Activated CD4-positive, alpha-beta memory T cell treated with anti-CD3 and anti-CD28 coated beads for 36 hours (primary cell): ENCODE results near the gene NFIC. TPM values are rescaled to one million over a fixed set of nuclear protein-coding genes. Genes with fewer than 3 reads are reported as not detected.
"Not testable (repeated sequence)": the region's sequence is repeated elsewhere in the genome, so short reads cannot be mapped to it uniquely, and the experiment has no call there.

ENCODE experiments used
- CTCF ChIA-PET: fragments of 350-600 bp; sonication (Branson Sonifier 250); formaldehyde crosslinking; loops from one replicate; lab custom pipeline; 2021; ENCODE audit warnings: antibody characterized with exemption, inconsistent platforms; lab: Charles Lee
- POLR2A ChIA-PET: fragments of 350-600 bp; sonication (Branson Sonifier 250); formaldehyde crosslinking; loops from one replicate; lab custom pipeline; 2021; ENCODE audit warnings: antibody characterized with exemption; lab: Charles Lee
- DNase-seq: peaks from one replicate; pipeline ENCODE4 v3.0.0-alpha.2; 2020
- H3K27ac Mint-ChIP-seq: one replicate; pipeline ENCODE4 v1.8.0; 2021; ENCODE audit warnings: mixed read lengths
- H3K27me3 Mint-ChIP-seq: one replicate; pipeline ENCODE4 v1.8.0; 2021; ENCODE audit warnings: mixed read lengths
- H3K36me3 Mint-ChIP-seq: one replicate; pipeline ENCODE4 v1.8.0; 2021; ENCODE audit warnings: mixed read lengths
- H3K4me1 Mint-ChIP-seq: one replicate; pipeline ENCODE4 v1.8.0; 2021; ENCODE audit warnings: low read depth, mixed read lengths
- H3K4me3 Mint-ChIP-seq: one replicate; pipeline ENCODE4 v1.8.0; 2021; ENCODE audit warnings: mild to moderate bottlenecking, mixed read lengths
- H3K9me3 Mint-ChIP-seq: one replicate; pipeline ENCODE4 v1.8.0; 2021; ENCODE audit warnings: mixed read lengths
- intact Hi-C: fragments of 100-400 bp; cut with micrococcal nuclease; formaldehyde crosslinking; loops from one replicate; pipeline ENCODE4 v1.15.1; 2023
- total RNA-seq, 2 experiments: library from RNA; stranded (reverse); gene quantifications; one replicate each; pipeline ENCODE4 v1.2.3, GENCODE V29; 2021

The NFIC gene
- total RNA-seq, 2 experiments from 2014 or later, result 19.7 to 19.9 TPM

DNA sequence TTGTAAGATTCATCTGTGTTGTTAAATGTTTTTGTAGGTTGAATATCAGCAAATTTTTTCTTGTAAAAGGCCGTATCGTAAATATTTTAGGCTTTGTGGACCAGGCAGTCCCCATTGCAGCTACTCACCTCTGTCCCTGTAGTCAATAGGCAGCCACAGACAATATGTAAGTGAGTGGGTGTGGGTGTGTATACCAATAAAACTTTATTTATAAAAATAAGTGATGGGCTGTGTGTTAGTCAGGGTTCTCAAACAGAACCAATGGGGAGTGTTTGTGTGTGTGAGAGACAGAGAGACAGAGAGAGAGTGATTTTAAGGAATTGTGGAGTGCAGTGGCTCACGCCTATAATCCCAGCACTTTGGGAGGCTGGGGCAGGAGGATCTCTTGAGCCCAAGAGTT, 37.6 kb upstream of the NFIC start:
- Mint-ChIP-seq H3K9me3 (no peaks in the 10 kb centered on the region), H3K4me1 (peaks cover 2% of the 10 kb centered on the region), H3K27me3 (peaks cover 3% of the 10 kb centered on the region), H3K36me3 (no peaks in the 10 kb centered on the region), H3K4me3 (no peak overlapping the region), H3K27ac (no peak overlapping the region)
- ChIA-PET POLR2A (no interaction called here), CTCF (interaction anchor here (1.4 to 6.8 kb wide), 4 partner anchors 100 to 158 kb away, joined by 4 to 88 read pairs (median 22); no protein-coding TSS in a partner anchor)
- DNase-seq, result no peak
- intact Hi-C loops, result loop anchor here (5.0 kb wide), 1 partner anchor 159 kb away; no protein-coding TSS in a partner anchor

DNA sequence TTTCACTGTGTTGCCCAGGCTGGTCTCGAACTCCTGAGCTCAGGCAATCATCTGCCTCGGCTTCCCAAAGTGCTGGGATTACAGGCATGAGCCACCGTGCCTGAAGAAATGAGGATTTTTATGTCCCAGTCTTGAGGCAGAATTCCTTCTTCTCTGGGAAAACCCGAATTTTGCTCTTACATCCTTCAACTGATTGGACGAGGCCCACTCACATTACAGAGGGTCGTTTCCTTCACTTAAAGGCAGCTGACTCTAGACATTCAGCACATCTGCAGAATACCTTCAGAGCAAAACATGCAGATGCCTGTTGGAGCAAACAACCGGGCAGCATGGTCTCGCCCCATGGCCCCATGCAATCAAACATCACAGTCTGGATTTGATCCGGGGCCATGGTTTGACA, 36.3 kb upstream of the NFIC start:
- POLR2A ChIA-PET, result no interaction called here
- CTCF ChIA-PET, result interaction anchor here (0.8 to 6.8 kb wide), 4 partner anchors 99 to 154 kb away, joined by 3 to 88 read pairs (median 8); no protein-coding TSS in a partner anchor
- H3K9me3 Mint-ChIP-seq, result no peaks in the 10 kb centered on the region
- no peak overlapping the region for H3K4me3 Mint-ChIP-seq
- intact Hi-C loops, result no loop called here
- H3K27me3 Mint-ChIP-seq, result peaks cover 3% of the 10 kb centered on the region
- H3K36me3 Mint-ChIP-seq, result no peaks in the 10 kb centered on the region
- no peak overlapping the region for H3K27ac Mint-ChIP-seq
- peaks cover 2% of the 10 kb centered on the region for H3K4me1 Mint-ChIP-seq
- no peak for DNase-seq

DNA sequence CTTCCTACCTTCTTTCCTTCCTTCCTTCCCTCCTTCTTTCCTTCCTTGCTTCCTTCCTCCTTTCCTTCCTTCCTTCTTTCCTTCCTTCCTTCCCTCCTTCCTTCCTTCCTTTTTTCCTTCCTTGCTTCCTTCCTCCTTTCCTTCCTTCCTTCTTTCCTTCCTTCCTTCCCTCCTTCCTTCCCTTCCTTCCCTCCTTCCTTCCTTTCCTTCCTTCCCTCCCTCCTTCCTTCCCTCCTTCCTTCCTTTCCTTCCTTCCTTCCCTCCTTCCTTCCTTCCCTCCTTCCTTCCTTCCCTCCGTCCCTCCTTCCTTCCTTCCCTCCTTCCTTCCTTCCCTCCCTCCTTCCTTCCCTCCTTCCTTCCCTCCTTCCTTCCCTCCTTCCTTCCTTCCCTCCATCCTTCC, 34.2 kb upstream of the NFIC start:
- H3K4me1 Mint-ChIP-seq, H3K4me3 Mint-ChIP-seq, H3K27me3 Mint-ChIP-seq, H3K9me3 Mint-ChIP-seq, CTCF ChIA-PET, intact Hi-C loops, POLR2A ChIA-PET, H3K27ac Mint-ChIP-seq, H3K36me3 Mint-ChIP-seq, DNase-seq: not testable (repeated sequence)

DNA sequence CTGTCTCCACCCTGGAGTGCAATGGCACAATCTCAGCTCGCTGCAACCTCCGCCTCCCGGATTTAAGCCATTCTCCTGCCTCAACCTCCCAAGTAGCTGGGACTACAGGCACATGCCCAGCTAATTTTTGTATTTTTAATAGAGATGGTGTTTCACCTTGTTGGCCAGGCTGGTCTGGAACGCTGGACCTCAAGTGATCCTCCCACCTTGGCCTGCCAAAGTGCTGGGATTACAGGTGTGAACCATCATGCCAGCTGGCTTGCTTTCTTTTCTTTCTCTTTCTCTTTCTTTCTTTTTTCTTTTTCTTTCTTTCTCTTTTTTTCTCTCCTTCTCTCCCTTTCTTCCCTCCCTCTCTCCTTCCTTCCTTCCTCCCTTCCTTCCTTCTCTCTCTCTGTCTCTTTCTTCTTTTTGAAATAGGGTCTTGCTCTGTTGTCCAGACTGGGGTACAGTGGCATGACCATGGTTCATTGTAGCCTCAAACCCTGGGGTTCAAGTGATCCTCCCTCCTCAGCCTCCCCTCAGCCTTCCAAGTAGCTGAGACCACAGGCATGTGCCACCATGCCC, 33.3 kb upstream of the NFIC start:
- intact Hi-C loops, result no loop called here
- CTCF ChIA-PET, result interaction anchor here (0.6 kb wide), 1 partner anchor 31 kb away, joined by 3 read pairs; no protein-coding TSS in a partner anchor
- Mint-ChIP-seq H3K36me3 (no peaks in the 10 kb centered on the region), H3K9me3 (no peaks in the 10 kb centered on the region), H3K4me1 (no peaks in the 10 kb centered on the region), H3K27me3 (peaks cover 2% of the 10 kb centered on the region), H3K4me3 (no peak overlapping the region), H3K27ac (no peak overlapping the region)
- POLR2A ChIA-PET, result no interaction called here
- DNase-seq, result no peak

DNA sequence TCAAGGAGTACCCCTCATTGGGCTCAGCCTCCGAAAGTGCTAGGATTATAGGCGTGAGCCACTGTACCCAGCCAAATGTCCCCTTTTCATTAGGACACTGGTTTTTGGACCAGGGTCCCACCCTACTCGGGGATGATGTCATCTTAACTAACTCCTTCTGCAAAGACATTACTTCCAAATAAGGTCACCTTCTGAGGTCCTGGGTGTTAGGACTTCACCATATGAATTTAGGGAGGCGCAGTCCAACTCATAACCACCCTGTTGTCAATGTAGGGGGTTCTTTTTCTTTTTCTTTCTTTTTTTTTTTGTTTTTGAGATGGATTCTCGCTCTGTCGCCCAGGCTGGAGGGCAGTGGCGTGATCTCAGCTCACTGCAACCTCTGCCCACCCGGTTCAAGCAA, 32.7 kb upstream of the NFIC start:
- H3K27ac Mint-ChIP-seq, result no peak overlapping the region
- ChIA-PET POLR2A (no interaction called here), CTCF (interaction anchor here (0.8 to 1.2 kb wide), 2 partner anchors 139 to 152 kb away, joined by 3 read pairs; no protein-coding TSS in a partner anchor)
- peaks cover 4% of the 10 kb centered on the region for H3K4me1 Mint-ChIP-seq
- no peaks in the 10 kb centered on the region for H3K9me3 Mint-ChIP-seq
- no peak overlapping the region for H3K4me3 Mint-ChIP-seq
- H3K36me3 Mint-ChIP-seq, result no peaks in the 10 kb centered on the region
- H3K27me3 Mint-ChIP-seq, result no peaks in the 10 kb centered on the region
- intact Hi-C loops, result no loop called here
- no peak for DNase-seq

DNA sequence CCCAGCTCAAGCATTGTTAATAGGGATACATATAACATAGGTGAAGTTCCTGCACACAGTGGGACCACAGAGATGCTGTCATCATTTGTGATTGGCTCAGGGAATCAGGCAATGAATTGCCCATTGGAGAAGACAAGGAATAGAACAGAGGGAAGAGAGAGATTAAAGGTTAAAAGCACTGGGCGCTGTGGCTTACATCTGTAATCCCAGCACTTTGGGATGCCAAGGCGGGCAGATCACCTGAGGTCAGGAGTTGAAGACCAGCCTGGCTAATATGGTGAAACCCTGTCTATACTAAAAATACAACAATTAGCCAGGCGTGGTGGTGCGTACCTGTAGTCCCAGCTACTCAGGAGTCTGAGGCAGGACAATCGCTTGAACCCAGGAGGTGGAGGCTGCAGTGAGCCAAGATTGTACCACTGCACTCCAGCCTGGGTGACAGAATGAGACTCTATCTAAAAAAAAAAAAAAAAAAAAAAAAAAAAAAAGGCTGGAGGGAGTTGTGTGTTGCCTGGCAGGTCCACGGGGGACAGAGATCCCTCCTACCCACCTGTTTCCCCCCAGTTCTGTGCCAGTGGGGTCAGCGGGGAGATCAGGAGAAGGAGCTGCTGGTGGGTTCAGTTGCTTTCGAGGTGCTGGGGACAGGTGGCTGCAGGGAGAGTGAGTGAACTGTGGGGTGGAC, 31.5 kb upstream of the NFIC start:
- intact Hi-C loops, H3K4me1 Mint-ChIP-seq, H3K36me3 Mint-ChIP-seq, H3K4me3 Mint-ChIP-seq, H3K9me3 Mint-ChIP-seq, POLR2A ChIA-PET, DNase-seq, H3K27me3 Mint-ChIP-seq, H3K27ac Mint-ChIP-seq: not testable (repeated sequence)
- CTCF ChIA-PET, result interaction anchor here (0.8 to 1.2 kb wide), 2 partner anchors 138 to 150 kb away, joined by 3 read pairs; no protein-coding TSS in a partner anchor

DNA sequence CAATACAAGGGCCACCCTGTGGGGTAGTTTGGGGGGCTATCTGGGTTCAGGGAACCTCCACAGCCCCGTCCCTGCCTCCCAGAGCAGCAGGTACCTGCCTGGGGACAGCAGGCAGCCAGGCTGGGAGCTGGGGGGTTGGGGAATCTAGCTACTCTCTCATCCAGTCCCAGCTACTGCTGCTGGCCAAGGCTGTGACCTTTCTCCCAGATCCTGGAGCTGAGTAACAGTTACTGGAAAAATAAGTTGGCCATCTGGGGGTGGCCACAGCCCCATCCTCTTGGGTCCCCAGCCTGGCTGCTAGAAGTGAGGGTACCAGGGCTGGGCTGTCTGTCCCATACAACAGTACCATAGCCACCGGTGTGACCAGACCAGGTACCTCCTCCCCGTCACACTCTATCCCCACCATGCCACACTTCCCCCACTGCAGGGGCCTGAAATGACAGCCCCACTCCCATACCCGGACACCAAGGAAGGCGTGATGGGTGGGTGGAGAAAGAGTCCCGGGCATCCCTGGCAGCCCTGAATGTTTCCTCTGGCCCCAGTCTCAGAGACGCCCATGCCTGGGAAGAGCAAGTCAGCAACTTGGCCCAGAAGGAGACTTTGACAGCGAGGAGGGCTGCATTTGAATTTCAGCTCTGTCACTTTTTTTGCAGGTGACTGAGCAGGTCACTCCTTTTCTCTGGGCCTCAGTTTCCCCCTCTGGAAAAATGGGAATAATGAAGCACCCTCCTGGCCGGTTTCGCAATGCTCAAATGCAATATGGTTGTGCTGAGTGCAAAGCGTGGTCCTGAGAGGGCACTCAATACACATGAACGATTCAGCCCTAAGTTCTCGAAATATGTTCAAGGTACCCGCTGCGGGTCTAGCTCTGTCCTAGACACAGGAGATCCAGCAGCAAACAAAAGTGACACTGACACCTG, 30.7 kb upstream of the NFIC start:
- Mint-ChIP-seq H3K4me1 (peaks cover 7% of the 10 kb centered on the region), H3K4me3 (no peak overlapping the region), H3K27ac (no peak overlapping the region), H3K27me3 (no peaks in the 10 kb centered on the region), H3K36me3 (no peaks in the 10 kb centered on the region), H3K9me3 (no peaks in the 10 kb centered on the region)
- CTCF ChIA-PET, result no interaction called here
- DNase-seq, result no peak
- intact Hi-C loops, result no loop called here
- POLR2A ChIA-PET, result no interaction called here

DNA sequence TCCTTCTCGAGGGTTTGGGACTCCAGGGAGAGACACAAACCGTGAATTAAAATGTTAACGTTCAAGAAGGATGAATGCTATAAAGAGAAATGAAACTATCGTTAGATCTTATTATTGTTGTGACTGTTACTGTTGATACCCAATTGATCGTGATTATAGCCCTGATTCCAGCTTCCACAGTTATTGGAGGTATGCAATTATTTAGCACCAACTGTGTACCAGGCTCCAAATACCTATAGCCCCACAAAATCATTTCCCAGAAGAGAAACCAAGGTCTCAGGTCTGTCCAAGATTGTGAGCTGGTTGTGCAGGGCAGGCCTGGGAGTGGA, 30.1 kb upstream of the NFIC start:
- POLR2A ChIA-PET, result no interaction called here
- CTCF ChIA-PET, result no interaction called here
- Mint-ChIP-seq H3K27ac (no peak overlapping the region), H3K36me3 (no peaks in the 10 kb centered on the region), H3K4me1 (peaks cover 7% of the 10 kb centered on the region), H3K9me3 (no peaks in the 10 kb centered on the region), H3K4me3 (no peak overlapping the region), H3K27me3 (no peaks in the 10 kb centered on the region)
- intact Hi-C loops, result no loop called here
- no peak for DNase-seq

DNA sequence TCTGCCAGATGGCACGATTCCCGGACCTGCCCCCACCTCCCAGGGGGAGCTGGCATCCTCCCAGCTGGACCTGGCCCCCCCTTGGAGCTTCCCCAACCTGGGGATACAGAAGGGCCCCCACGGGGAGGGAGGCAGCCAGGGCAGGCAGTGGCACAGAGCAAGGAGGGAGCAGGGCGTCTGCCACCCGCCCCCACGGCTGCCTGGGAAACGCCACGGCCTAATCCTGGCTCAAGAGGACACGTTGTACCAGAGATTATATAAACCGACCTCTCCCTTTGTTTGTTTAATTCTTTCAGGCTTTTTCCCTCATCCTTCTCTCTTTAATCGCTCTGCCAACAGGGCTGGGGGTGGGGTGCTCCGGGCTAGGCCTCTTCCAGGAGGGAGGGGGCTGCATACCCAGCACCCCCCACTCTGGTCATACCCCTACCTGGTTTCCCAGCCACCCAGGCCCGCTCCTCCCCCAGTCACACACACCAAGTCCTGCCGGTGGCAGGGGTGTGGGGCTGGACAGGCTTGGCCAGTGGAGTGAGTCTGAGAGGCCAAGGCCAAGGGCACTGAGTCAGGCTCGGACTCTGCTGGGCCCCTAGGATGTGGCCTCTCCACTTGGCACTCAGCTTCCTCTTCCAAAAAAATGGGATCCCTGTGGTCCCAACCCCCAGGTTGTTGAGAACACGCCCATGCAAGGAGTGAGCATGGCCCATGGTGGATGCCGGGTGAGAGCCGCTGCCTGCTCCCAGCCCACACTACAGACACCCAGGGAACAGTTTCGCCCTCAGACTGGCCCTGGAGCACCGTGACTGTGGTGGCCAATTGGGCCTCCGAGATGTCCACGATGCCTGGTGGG, 29.5 kb upstream of the NFIC start:
- Mint-ChIP-seq H3K36me3 (no peaks in the 10 kb centered on the region), H3K4me1 (peaks cover 7% of the 10 kb centered on the region), H3K9me3 (no peaks in the 10 kb centered on the region), H3K27me3 (no peaks in the 10 kb centered on the region), H3K4me3 (no peak overlapping the region), H3K27ac (no peak overlapping the region)
- no peak for DNase-seq
- ChIA-PET CTCF (no interaction called here), POLR2A (no interaction called here)
- intact Hi-C loops, result no loop called here

DNA sequence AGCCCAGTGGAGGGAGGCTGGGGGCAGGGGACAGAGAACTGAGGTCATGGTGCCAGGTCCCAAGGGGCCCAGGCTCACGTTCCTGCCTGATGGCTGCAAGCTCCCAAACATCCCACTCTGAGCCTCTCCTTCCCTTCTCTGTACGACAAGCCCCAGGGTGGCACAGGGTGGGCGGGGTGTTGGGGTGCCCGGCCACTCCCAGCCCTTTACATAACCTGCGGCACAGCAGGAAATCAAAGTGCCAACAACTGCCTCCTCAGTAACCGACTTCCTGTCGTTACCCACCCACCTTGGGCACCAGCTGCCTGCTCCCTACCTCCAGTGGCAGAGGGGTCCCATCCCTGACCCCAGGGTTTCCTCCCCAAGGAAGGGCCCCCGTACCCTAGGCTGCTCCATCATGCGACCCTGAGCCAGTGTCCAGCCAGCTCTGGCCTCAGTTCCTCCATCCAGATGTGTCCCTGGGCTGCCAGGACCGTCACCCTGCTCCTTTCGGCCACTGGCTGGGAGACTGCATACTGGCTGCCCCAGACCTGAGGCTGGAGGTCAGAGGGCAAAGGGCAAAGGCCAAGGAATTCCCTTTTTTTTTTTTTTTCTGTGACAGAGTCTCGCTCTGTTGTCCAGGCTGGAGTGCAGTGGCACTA, 27.7 kb upstream of the NFIC start:
- POLR2A ChIA-PET, result no interaction called here
- peak; percentile 66 for DNase-seq
- no peak overlapping the region for H3K27ac Mint-ChIP-seq

DNA sequence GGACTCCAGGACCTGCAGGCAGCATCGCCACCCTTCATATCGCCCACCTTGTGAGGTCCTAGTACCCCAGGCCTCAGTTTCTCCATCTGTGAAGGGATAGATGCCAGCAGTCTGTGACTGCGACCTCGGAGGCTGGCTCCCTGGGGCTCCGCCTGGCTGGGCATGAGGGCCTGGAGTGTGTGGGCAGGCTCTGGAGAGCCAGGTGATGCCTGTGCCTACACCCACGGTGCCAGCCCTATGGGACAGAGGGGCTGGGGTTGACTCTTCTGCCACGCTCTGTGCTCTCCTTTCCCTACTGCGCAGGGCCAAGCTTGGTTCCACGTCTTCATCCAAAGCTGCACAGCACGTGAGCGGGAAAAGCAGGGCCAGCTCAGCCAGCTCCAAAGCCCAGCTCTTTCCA, 26.0 kb upstream of the NFIC start:
- CTCF ChIA-PET, result interaction anchor here (0.6 kb wide), 1 partner anchor 91 kb away, joined by 3 read pairs; no protein-coding TSS in a partner anchor
- no peaks in the 10 kb centered on the region for H3K9me3 Mint-ChIP-seq
- POLR2A ChIA-PET, result no interaction called here

More for the DNA sequence above, 27.7 kb upstream of the NFIC start:
- Mint-ChIP-seq H3K27me3 (no peaks in the 10 kb centered on the region), H3K36me3 (no peaks in the 10 kb centered on the region), H3K9me3 (no peaks in the 10 kb centered on the region), H3K4me1 (peaks cover 7% of the 10 kb centered on the region), H3K4me3 (peak overlapping the region; percentile 37)
- intact Hi-C loops, result no loop called here
- CTCF ChIA-PET, result interaction anchor here (1.0 kb wide), 1 partner anchor 12 kb away, joined by 3 read pairs; no protein-coding TSS in a partner anchor

More for the DNA sequence above, 26.0 kb upstream of the NFIC start:
- intact Hi-C loops, result no loop called here
- peaks cover 7% of the 10 kb centered on the region for H3K4me1 Mint-ChIP-seq
- H3K27ac Mint-ChIP-seq, result no peak overlapping the region
- H3K36me3 Mint-ChIP-seq, result no peaks in the 10 kb centered on the region
- no peaks in the 10 kb centered on the region for H3K27me3 Mint-ChIP-seq
- no peak overlapping the region for H3K4me3 Mint-ChIP-seq
- DNase-seq, result no peak
